ENCODE data around the gene GAS6. TPM values are rescaled to one million over a fixed set of nuclear protein-coding genes. Genes with fewer than 3 reads are reported as not detected.

GAS6 gene
- total RNA-seq, 1 experiment from 2014 or later: 28.1 TPM

GRCh38 chr13:113786262-113786841, 77.5 kb downstream of the GAS6 start:
- in situ Hi-C loops (cut with HindIII; ENCODE audit: low pct_unique_long_range_greater_than_20kb, low sequenced_read_pairs): no loop called here
- Histone ChIP-seq H3K27me3 (ENCODE audit: control insufficient read depth, insufficient read depth, low read length) (no peaks in the 10 kb centered on the region), H3K4me3 (ENCODE audit: low read depth in 2 of 2, low read length in 2 of 2) (no peak overlapping the region), H3K9me3 (ENCODE audit: control insufficient read depth, insufficient read depth, low read depth, low read length) (no peaks in the 10 kb centered on the region), H3K36me3 (ENCODE audit: control insufficient read depth, insufficient read depth, low read length) (no peaks in the 10 kb centered on the region), H3K4me1 (ENCODE audit: control insufficient read depth, insufficient read depth, low read length) (no peaks in the 10 kb centered on the region), H3K27ac (ENCODE audit: low read length) (no peak overlapping the region)
- ChIA-PET POLR2A (no interaction called here), CTCF (no interaction called here)
- intact Hi-C loops (cut with micrococcal nuclease; ENCODE audit: unreplicated experiment): no loop called here
- BruUV-seq (replicated peaks): no TSS peak
- DNase-seq (ENCODE audit: low read depth, low spot score) (no peak), ATAC-seq (no peak)
- TF ChIP-seq REST (IDR thresholded peaks at IDR 0.05; ENCODE audit: insufficient read depth in 1 of 2, low read depth in 2 of 2, low read length in 1 of 2): no peak
- no peak for TF ChIP-seq CTCF (IDR thresholded peaks at IDR 0.05)
- no peak for TF ChIP-seq TCF7L2 (IDR thresholded peaks at IDR 0.05; ENCODE audit: low read depth, low read length)
- no peak for TF ChIP-seq SIN3A (IDR thresholded peaks at IDR 0.05; ENCODE audit: borderline replicate concordance, insufficient read depth, low read depth, low read length)
- no peak for TF ChIP-seq POLR2AphosphoS5 (IDR thresholded peaks at IDR 0.05; ENCODE audit: low read depth, low read length)

- BruUV-seq (replicated peaks): no TSS peak
- ATAC-seq: peak; percentile 92
- CTCF ChIA-PET: no interaction called here
These were observed 78.5 kb downstream of the GAS6 start for GRCh38 chr13:113785051-113786010.

More at GRCh38 chr13:113785051-113786010, 78.5 kb downstream of the GAS6 start:
- Histone ChIP-seq H3K27me3 (ENCODE audit: control insufficient read depth, insufficient read depth, low read length) (no peaks in the 10 kb centered on the region), H3K36me3 (ENCODE audit: control insufficient read depth, insufficient read depth, low read length) (no peaks in the 10 kb centered on the region), H3K4me3 (ENCODE audit: low read depth in 2 of 2, low read length in 2 of 2) (no peak overlapping the region), H3K9me3 (ENCODE audit: control insufficient read depth, insufficient read depth, low read depth, low read length) (no peaks in the 10 kb centered on the region), H3K27ac (ENCODE audit: low read length) (no peak overlapping the region), H3K4me1 (ENCODE audit: control insufficient read depth, insufficient read depth, low read length) (no peaks in the 10 kb centered on the region)
- peak; percentile 87 for DNase-seq (ENCODE audit: low read depth, low spot score)
- in situ Hi-C loops (cut with HindIII; ENCODE audit: low pct_unique_long_range_greater_than_20kb, low sequenced_read_pairs): no loop called here
- TF ChIP-seq POLR2AphosphoS5 (IDR thresholded peaks at IDR 0.05; ENCODE audit: low read depth, low read length) (no peak), TCF7L2 (IDR thresholded peaks at IDR 0.05; ENCODE audit: low read depth, low read length) (no peak), CTCF (IDR thresholded peaks at IDR 0.05) (no peak), SIN3A (IDR thresholded peaks at IDR 0.05; ENCODE audit: borderline replicate concordance, insufficient read depth, low read depth, low read length) (no peak), REST (IDR thresholded peaks at IDR 0.05; ENCODE audit: insufficient read depth in 1 of 2, low read depth in 2 of 2, low read length in 1 of 2) (no peak)
- POLR2A ChIA-PET: no interaction called here
- intact Hi-C loops (cut with micrococcal nuclease; ENCODE audit: unreplicated experiment): no loop called here
